SHP77 (cell line): ENCODE results near the gene KLF17.

Source experiments
- DNase-seq, 2 experiments: peaks; one replicate each; lab custom pipeline; 2025; lab: John Stamatoyannopoulos, UW

Gene KLF17

GRCh38 chr1:44152692-44153091 is 34.1 kb downstream of the KLF17 start:
- no peak for DNase-seq

DNA sequence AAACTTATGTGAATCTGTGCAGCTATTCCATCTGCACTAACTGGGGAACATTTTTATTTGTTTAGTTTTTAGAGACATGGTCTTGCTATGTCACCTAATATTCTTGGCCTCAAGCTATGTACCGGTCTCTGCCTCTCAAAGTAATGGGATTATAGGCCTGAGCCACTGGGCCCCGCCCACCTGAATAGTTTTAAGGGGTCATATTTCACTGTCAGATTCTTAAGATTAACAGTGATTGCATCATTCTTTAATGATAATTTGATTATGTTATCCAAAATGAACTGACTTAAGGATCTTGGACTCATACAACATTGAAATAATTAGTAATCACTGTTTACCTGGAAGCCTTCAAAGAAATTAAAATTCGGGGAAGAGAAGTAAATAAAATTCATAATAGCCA is 35.4 kb downstream of the KLF17 start:
- no peak for DNase-seq

- no peak for DNase-seq
These were observed 39.3 kb downstream of the KLF17 start for GRCh38 chr1:44157903-44158302.

DNA sequence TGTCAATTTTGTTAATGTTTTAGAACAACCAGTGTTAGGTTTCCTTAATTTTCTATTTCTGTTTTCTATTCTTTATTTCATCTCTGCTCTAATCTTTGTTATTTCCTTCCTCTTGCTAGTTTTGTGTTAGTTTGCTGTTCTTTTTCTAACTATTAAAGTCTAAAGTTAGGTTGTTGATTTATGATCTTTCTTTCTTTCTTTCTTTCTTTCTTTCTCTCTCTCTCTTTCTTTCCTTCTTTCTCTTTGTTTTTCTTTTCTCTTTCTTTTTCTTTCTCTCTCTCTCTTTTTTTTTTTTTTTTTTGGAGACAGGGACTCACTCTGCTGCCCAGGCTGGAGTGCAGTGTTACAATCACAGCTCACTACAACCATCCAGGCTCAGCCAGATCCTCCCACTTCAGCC is 40.2 kb downstream of the KLF17 start:
- no peak for DNase-seq

DNA sequence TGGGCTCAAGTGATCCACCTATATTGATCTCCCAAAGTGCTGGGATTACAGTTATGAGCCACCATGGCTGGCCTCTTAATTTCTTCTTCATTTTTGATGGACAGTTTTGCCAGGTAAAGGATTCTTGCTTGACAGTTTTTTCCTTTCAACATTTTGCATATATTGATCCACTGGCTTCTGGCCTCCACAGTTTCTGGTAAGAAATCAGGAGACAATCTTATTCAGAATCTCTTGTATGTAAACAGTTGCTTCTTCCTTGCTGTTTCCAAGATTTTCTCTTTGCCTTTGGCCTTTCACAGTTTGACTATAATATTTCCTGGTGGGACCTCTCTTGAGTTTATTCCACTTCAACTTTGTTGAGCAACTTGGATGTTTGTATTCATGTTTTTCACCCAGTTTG is 42.9 kb downstream of the KLF17 start:
- DNase-seq, result no peak

DNA sequence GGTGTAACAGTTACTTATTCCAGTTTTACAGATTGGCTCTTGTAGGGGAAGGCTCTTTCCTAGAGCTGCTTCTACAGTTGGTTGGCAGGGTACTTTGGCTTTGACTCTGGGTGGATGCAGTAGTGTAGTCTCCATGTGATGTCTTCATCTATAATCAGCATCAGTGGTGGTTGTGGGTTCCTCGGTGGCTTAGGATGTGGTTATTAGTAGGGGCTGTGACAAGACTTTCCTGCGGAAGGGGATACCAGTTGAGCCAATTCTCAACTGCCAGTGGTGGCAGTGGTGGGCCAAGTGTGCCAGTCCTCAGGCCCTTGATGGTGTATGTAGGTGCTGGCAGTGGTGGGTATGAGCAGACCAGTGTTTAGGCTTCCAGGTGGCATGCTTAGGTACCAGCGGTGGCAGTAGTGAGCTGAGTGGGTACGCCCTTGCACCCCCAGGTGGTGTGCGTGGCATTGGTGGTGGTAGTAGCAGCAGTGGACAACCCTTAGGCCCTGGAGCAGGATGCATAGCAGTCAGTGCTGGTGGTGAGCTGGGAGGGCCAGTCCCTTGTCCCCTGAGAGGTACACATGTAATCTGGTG is 50.0 kb downstream of the KLF17 start:
- no peak for DNase-seq

- no peak for DNase-seq
These were observed 51.7 kb downstream of the KLF17 start for GRCh38 chr1:44170281-44170823.

- DNase-seq, result no peak
These were observed 56.0 kb downstream of the KLF17 start for GRCh38 chr1:44174630-44175029.
